ENCODE measurements around the gene ENTPD2.
"Not testable (repeated sequence)": the region's sequence is repeated elsewhere in the genome, so short reads cannot be mapped to it uniquely, and the experiment has no call there.

Gene ENTPD2

GRCh38 chr9:137044037-137044436 is 9.8 kb downstream of the ENTPD2 start:
- no peak for DNase-seq

GRCh38 chr9:137042751-137043727 is 10.8 kb downstream of the ENTPD2 start:
- no peak for DNase-seq

- DNase-seq = no peak
Observed at GRCh38 chr9:137041124-137041523, 12.7 kb downstream of the ENTPD2 start.

GRCh38 chr9:137040568-137040967 is 13.3 kb downstream of the ENTPD2 start:
- no peak for DNase-seq

GRCh38 chr9:137039611-137040366 is 14.1 kb downstream of the ENTPD2 start:
- DNase-seq = no peak

GRCh38 chr9:137038916-137039315 is 14.9 kb downstream of the ENTPD2 start:
- DNase-seq = no peak

GRCh38 chr9:137037483-137037882 is 16.4 kb downstream of the ENTPD2 start:
- DNase-seq = no peak

GRCh38 chr9:137037035-137037434 is 16.8 kb downstream of the ENTPD2 start:
- no peak for DNase-seq

GRCh38 chr9:137035937-137036336 is 17.9 kb downstream of the ENTPD2 start:
- no peak for DNase-seq

- no peak for DNase-seq
Observed at GRCh38 chr9:137035507-137035834, 18.4 kb downstream of the ENTPD2 start.

- DNase-seq = peak; percentile 80
Observed at GRCh38 chr9:137034709-137035506, 19.0 kb downstream of the ENTPD2 start.

- no peak for DNase-seq
Observed at GRCh38 chr9:137034039-137034708, 19.7 kb downstream of the ENTPD2 start.

- DNase-seq = not testable (repeated sequence)
Observed at GRCh38 chr9:137033481-137033880, 20.4 kb downstream of the ENTPD2 start.

- DNase-seq = no peak
Observed at GRCh38 chr9:137032858-137033257, 21.0 kb downstream of the ENTPD2 start.

- no peak for DNase-seq
Observed at GRCh38 chr9:137031904-137032640, 21.8 kb downstream of the ENTPD2 start, which contains the start of gene FUT7. TSS of gene FUT7 (minus strand) at chr9:137032088. CDS start at chr9:137031991, 97 bp downstream.

GRCh38 chr9:137030538-137031527 is 23.0 kb downstream of the ENTPD2 start:
- DNase-seq = no peak

- DNase-seq = no peak
Observed at GRCh38 chr9:137030006-137030405, 23.9 kb downstream of the ENTPD2 start.

- DNase-seq = peak; percentile 40
Observed at GRCh38 chr9:137029058-137029936, 24.6 kb downstream of the ENTPD2 start.
